Epithelial cell of proximal tubule (primary cell): Measurements from ENCODE around the gene UBAC2. TPM values are rescaled to one million over a fixed set of nuclear protein-coding genes. Genes with fewer than 3 reads are reported as not detected.
"Not testable (repeated sequence)": the region's sequence is repeated elsewhere in the genome, so short reads cannot be mapped to it uniquely, and the experiment has no call there.

Experiments used
- DNase-seq: peaks from one replicate; pipeline ENCODE4 v3.0.0-alpha.2; 2011; ENCODE audit warnings: low read depth
- H3K4me3 ChIP-seq: 2 replicates; pipeline ENCODE4 v1.5.1; 2011; ENCODE audit warnings: low read depth, mild to moderate bottlenecking, low read length
- CTCF ChIP-seq: conservative IDR thresholded peaks from 2 replicates; pipeline ENCODE4 v1.5.1; 2012; ENCODE audit warnings: low read depth, mild to moderate bottlenecking, low read length
- total RNA-seq: library from RNA; depleted of rRNA; stranded (reverse); fragments of >200 nt; gene quantifications from 2 replicates; pipeline ENCODE4 v1.2.3, GENCODE V29; 2015

UBAC2 gene
- total RNA-seq, 1 donor from 2014 or later: 63.9 TPM

- TF ChIP-seq CTCF: no peak
- H3K4me3 ChIP-seq: no peak overlapping the region
- no peak for DNase-seq
These were observed 5.6 kb downstream of the UBAC2 start for GRCh38 chr13:99206226-99206625.

DNA sequence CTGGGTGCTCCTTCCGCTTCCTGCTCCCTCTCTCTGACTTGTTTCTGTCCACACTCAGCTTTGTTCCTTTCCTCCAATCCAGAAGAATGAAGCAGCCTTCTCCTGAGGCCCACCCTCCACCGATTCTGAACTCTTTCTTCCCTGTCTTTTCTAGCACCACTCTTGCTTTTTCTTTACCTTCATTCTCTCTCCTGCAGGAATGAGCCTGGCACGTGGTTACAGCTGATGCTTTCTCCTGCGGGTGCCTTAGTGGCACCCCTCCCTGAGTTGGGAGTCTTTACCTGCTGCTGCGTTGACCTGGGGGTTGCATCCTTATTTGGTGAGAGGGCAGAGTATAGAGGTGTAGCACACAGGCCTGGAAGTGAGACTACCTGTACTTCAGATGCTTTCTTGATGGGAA, 6.2 kb downstream of the UBAC2 start:
- no peak for DNase-seq
- TF ChIP-seq CTCF: no peak
- H3K4me3 ChIP-seq: no peak overlapping the region

DNA sequence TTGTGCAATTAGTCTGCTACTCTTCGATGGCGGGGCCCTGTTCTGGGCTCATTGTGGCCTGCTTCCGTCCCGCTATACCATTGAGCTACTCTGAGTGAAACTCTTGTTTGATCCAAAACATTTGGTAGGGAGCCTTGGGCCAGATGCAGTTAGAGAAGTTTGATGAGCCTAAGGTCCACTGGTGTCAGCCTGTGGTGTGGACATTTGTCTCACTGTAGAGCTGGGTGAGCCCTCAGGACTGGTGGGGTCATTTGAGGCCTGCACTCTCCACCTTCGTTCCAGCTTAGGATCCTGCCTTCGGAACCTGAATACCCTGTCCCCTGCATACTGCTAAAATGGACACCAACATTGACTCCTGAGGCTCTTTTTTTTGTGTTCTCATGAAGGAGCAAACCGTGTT, 6.9 kb downstream of the UBAC2 start:
- DNase-seq: no peak
- H3K4me3 ChIP-seq: no peak overlapping the region
- no peak for TF ChIP-seq CTCF

- DNase-seq: no peak
- no peak overlapping the region for H3K4me3 ChIP-seq
- TF ChIP-seq CTCF: no peak
These were observed 7.5 kb downstream of the UBAC2 start for GRCh38 chr13:99208185-99208584.

- no peak overlapping the region for H3K4me3 ChIP-seq
- no peak for DNase-seq
- no peak for TF ChIP-seq CTCF
These were observed 8.3 kb downstream of the UBAC2 start for GRCh38 chr13:99208845-99209527.

DNA sequence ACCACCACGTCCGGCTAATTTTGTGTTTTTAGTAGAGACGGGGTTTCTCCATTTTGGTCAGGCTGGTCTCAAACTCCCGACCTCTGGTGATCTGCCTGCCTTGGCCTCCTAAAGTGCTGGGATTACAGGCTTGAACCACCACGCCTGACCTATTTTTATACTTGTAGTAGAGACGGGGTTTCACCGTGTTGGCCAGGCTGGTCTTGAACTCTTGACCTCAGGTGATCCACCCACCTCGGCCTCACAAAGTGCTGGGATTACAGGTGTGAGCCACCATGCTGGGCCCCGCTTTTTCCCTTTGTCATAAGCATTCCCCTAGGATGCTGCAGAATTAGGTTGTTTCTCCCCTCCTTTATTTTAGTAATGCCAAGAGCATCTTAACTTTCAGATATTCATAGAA, 10.0 kb downstream of the UBAC2 start:
- not testable (repeated sequence) for DNase-seq

DNA sequence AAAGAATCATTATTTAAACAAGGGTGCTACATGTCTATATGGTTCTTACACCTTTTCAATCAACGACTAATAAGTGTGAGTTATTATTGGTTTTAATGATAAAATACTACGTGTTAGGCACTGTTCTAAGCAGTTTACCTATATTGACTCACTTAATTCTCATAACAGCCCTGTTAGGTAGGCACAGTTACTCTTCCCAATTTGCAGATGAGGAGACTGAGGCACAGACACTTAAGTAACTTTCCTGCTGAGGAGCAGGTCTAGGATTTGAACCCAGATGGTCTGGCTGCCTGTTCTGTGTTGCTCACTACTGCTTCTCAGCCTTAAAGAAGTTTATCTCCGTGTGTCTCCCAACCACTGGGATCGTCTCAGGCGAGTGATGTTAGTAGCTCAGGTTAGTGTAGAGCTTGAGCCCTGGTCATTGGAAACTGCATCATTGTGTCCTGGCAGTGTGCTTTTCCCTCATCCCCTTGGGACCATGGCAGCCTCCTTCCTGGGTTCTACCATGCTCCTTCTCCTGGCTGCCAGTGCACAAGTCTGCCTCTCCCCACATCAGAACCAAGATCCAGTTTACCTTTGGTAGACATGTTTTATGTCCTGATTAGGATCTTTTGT, 10.9 kb downstream of the UBAC2 start:
- H3K4me3 ChIP-seq: no peak overlapping the region
- DNase-seq: no peak
- no peak for TF ChIP-seq CTCF

More for the DNA sequence above, 10.0 kb downstream of the UBAC2 start:
- not testable (repeated sequence) for H3K4me3 ChIP-seq
